DND-41 (cell line): ENCODE results near the gene ZCCHC24.

Experiments
- EZH2 ChIP-seq: IDR thresholded peaks from 3 replicates; pipeline ENCODE4 v1.6.1; 2012; ENCODE audit warnings: borderline replicate concordance, low read depth, mild to moderate bottlenecking, moderate library complexity, low read length, inconsistent platforms; ENCODE audit not compliant: severe bottlenecking
- TF ChIP-seq, protein P1 (sequence below): IDR thresholded peaks from 2 replicates; pipeline ENCODE4 v1.5.1; 2012; ENCODE audit warnings: borderline replicate concordance, low read length, moderate library complexity, mild to moderate bottlenecking; ENCODE audit not compliant: poor library complexity, severe bottlenecking; ENCODE audit errors: extremely low read depth

DNA sequence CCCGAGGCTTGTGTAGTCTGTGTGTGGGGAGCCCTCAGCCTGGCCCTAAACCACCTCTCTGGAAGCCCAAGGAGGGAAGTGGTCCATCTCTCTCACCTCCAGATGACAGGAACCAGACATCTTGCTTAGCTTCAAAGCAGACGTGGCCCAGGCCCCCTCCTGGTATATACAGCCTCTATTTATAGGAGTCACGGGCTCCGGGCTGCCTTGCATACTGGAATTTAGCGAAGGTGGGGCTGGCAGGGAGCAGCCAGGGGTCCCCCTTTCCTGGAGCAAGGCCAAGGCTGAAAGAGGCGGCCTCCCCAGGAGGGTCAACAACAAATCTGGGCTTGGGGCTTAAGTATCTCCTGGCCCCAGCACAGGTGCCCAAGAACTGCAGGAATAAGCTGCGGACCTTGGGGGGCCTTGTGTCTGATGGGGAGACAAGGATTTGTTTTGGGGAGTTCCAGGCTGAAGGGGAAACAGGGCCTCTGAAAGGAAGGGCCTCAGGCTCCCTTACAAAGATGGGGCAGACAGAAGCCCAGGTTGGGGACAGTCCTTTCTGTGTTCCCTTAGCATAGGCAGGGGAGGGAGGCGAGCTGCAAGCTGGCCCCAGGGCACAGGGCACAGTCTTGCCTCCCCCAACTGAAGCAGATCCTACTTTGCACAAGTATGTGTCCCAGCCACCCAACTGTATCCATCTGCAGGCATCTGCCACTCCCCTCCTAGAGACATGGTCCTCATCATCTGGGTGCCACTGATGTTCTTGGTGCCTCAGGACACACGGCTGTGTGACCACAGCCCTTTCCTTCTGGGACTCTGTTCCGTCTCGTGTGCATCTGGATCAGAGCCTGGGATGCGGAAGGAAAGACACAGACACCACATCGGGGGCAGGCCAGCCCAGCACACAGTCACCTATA lies 11.9 kb downstream of the ZCCHC24 start:
- TF ChIP-seq, protein P1, sequence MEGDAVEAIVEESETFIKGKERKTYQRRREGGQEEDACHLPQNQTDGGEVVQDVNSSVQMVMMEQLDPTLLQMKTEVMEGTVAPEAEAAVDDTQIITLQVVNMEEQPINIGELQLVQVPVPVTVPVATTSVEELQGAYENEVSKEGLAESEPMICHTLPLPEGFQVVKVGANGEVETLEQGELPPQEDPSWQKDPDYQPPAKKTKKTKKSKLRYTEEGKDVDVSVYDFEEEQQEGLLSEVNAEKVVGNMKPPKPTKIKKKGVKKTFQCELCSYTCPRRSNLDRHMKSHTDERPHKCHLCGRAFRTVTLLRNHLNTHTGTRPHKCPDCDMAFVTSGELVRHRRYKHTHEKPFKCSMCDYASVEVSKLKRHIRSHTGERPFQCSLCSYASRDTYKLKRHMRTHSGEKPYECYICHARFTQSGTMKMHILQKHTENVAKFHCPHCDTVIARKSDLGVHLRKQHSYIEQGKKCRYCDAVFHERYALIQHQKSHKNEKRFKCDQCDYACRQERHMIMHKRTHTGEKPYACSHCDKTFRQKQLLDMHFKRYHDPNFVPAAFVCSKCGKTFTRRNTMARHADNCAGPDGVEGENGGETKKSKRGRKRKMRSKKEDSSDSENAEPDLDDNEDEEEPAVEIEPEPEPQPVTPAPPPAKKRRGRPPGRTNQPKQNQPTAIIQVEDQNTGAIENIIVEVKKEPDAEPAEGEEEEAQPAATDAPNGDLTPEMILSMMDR = no peak
- no peak for TF ChIP-seq EZH2
